HL-60 (cell line): ENCODE measurements around the gene PRKCE.

Experiments used
- CTCF ChIP-seq: IDR thresholded peaks from one replicate; pipeline ENCODE4 v1.5.1; 2011; ENCODE audit warnings: low read length, control low read depth, inconsistent platforms; ENCODE audit not compliant: insufficient read depth
- POLR2AphosphoS5 ChIP-seq: IDR thresholded peaks from 2 replicates; pipeline ENCODE4 v1.6.1; 2012; ENCODE audit warnings: low read depth
- REST ChIP-seq: IDR thresholded peaks from 2 replicates; pipeline ENCODE4 v1.6.1; 2012; ENCODE audit warnings: low read depth; ENCODE audit not compliant: insufficient replicate concordance
- SPI1 ChIP-seq: IDR thresholded peaks from 2 replicates; pipeline ENCODE4 v1.6.1; 2012; ENCODE audit warnings: low read depth, mild to moderate bottlenecking, borderline replicate concordance

DNA sequence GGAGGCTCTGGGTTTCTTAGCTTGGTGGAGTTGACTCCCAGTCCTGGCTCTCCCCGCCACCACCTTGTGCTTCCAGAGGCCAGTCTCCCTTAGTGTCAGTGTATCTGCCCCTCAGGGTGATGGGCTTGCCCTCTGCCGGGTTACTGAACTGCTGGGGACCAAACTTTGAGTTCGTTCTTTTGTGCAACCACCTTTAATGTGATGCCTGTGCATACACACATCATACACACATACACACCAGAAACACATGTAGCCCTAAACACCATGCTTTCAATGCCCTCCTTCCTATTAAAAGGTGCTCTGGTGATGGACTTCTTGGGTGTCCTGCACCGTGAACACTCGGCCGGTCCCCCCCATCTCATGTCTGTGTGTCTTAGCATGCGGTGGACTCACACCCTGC is 330.6 kb downstream of the PRKCE start:
- no peak for TF ChIP-seq CTCF
- no peak for TF ChIP-seq POLR2AphosphoS5
- TF ChIP-seq REST = no peak
- TF ChIP-seq SPI1 = no peak
